KG1 (cell line): ENCODE results near the gene SURF6.
"Not testable (repeated sequence)": the region's sequence is repeated elsewhere in the genome, so short reads cannot be mapped to it uniquely, and the experiment has no call there.

Experiments used
- DNase-seq: peaks from one replicate; lab custom pipeline; 2025; lab: John Stamatoyannopoulos, UW

Gene SURF6

DNA sequence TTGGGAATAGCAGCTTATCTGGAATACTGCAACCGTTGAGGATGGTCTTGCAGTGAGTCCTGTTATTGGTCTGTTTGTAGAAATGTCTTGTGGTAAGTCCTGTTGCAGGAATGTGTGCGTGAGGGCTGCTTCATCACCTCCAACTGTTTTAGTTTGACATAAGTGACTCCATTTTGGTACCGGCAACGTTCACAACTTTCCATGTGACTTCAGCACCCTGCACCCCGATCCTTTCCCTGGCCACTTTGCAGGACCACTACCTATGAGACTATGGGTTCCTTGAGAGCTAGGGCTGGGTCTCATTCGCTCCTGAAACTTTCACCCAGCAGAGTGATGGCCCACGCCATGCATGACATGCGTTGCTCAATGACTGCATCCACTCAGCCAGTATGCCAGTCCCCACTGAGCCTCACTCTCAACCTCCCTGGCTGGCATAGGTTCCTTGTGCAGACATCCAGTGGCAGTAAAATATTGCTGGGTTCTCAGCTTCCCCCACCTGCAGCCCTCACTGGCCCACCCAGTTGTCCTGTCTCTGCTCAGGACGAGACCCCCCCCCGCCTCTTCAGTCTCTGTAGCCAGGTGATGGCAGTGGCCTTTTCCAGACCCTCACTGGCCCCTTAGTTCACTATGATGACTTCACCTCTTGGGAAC, 8.0 kb downstream of the SURF6 start:
- DNase-seq, result no peak

DNA sequence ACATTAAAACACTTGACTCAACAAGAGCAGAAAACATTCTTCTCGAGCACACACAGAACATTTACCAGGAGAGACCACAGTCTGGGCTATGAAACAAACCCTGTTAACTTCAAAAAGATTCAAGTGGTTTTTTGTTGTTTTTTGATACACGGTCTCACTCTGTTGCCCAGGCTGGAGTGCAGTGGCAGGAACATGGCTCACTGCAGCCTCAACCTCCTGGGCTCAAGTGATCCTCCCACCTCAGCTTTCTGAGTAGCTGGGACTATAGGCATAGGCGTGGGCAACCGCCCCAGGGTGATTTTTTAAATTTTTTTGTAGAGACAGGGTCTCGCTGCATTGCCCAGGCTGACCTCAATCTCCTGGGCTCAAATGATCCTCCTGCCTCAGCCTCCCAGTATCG, 9.0 kb downstream of the SURF6 start:
- not testable (repeated sequence) for DNase-seq

DNA sequence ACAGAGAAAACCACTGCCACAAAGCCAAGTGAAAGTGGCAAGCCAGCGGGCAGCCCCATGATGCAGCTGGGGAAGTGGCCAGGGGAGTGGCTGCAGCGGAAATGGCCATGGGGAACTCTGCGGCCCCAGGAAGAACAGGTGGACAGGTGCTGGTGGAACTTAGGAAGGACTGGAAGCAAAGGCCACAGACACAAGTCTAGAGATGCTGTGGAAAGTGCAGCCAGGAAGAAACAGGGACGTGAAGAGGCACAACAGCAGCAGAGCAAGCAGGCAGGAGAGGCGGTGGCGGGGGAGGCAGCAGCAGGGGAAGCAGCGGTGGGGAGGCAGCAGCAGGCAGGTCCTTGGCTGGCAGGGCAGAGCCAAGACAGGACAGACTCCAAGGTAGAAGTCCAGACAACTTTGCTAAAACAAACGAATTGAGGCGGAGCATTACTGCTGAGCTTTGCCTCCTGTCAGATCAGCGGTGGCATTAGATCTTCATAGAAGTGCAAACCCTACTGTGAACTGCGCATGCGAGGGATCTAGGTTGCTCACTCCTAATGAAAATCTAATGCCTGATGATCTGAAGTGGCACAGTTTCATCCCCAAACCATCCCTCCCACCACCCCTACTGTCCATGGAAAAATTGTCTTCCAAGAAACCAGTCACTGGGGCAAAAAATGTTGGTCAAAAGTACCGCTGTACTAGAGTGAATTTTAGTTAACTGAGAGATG, 11.8 kb downstream of the SURF6 start:
- DNase-seq, result no peak

DNA sequence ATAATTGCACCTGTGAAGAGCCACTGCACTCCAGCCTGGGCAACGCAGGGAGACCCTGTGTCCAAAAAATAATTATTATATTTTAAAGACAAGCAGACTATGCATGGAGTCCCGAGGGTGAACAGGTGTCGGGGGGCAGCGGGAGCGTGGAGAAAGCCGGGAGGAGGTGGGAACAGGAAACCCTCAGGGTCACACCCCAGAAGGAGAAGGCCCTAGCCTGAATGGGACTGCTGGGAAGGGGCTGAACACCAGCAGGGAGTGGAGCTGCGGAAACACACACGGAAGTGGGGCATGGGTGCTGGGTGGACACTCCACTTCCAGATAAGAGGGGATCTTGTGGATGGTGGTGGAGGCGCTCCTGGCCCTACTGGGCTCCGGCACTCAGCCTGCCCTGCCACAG, 12.8 kb downstream of the SURF6 start:
- no peak for DNase-seq

DNA sequence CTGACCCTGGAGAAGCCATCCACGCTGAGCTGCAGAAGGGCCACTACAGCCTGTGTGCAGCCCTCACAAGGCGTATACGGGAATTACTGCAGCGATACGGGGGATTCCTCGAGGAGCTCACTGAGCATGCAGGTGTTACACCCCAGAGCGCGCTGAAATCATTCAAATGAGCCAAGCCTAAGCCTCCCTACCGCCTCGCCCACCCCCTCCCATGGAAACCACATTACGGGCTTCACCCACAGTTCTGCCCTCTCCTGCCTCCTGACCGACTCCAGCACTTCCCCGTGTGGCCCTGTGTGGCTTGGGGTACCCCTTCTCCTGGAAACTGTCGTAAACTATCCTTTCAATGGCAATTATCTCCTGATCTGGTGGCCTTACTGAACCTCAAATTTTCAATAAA, 13.3 kb downstream of the SURF6 start:
- DNase-seq, result no peak

DNA sequence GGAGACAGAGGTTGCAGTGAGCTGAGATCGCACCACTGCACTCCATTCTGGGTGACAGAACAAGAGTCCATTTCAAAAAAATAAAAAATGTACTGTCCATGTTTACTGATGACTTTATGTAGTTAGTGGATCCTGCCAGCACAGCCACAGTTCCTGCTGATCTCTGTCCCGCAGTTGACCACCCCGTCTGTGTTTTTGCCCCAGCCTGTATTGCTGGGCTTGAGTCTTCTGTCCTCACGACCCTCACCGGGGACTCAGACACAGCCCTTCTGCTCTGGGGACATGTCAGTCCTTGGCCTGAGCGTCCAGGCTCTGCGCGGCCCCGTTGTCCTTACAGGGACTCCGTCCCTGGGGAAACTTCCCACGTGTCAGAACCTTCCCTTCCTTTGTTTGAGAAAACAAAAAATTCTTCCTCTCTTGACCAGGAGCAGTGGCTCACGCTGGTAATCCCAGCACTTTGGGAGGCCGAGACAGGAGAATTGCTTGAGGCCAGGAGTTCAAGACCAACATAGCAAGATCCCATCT, 14.5 kb downstream of the SURF6 start:
- no peak for DNase-seq

DNA sequence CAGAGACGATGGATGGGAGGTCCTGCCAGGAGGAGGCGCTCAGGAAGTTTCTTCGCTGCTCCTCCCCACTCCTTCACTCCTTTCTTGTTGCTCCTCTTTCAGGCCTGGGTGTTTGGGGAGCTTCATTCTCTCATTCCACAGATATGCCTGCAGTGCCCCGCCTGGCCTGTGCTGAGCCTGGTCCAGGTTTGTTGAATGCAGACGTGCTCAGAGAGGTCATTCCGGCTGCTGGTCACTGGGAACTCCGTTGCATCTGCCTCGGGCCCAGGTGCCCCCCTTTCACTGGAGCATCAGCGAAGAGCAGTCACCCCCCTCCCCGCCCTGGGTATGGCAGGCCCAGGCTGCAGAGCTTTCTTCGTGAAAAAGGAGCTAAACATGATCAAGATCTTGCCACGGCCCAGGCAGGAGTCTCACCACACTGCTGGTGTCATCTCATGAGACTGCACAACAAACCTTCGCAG, 15.5 kb downstream of the SURF6 start:
- no peak for DNase-seq

DNA sequence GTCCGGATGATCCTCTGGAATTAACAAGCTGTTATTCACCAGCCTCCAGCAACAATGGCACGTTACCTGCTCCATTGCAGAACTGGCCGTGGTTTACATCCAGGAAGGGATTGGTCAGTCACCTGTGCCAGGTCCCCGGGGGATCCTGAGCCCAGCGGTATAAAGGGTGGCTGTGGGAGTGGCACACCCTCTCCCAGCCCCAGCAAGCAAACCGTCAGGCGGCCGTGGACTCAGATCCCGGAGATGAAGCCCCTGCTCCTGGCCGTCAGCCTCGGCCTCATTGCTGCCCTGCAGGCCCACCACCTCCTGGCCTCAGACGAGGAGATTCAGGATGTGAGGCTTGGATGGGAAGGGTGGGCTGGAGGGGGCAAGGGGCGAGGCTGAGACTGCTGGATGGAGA, 18.4 kb downstream of the SURF6 start:
- not testable (repeated sequence) for DNase-seq

DNA sequence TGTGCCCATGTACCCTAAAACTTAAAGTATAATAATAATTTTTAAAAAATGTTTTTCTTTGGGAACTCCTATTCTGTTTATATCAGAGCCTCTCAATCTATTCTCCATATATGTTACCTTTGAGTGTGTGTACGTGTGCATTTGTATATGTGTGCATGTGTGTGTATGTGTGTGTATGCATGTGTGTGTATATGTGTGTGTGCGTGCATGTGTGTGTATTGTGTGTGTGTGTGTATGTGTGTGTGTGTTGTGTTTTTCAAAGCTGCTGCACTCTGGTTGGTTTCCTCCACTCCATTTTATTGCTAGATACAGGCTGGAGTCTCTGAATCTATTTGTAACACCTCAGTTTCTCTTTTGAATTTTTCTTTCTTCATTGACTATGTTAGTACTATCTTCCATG, 20.0 kb downstream of the SURF6 start:
- DNase-seq, result no peak

DNA sequence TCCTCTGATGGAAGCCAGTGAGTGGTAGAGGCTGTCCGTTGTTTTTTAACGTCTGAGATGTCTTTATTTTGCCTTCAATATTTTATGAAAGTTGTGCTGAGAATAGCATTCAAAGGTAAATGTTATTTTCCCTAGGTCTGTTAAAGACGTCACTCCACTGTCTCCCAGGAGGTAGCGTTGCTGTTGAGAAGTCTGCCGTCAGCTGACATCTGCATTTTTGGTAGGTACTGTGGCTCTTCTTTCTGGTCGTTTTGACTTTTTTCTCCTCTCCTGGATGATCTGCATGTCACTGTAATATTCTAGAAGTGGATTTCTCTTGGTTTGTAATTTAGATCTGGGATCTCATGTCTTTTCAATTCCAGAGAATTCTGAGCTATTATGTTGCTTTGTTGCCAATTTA, 26.4 kb downstream of the SURF6 start:
- no peak for DNase-seq

DNA sequence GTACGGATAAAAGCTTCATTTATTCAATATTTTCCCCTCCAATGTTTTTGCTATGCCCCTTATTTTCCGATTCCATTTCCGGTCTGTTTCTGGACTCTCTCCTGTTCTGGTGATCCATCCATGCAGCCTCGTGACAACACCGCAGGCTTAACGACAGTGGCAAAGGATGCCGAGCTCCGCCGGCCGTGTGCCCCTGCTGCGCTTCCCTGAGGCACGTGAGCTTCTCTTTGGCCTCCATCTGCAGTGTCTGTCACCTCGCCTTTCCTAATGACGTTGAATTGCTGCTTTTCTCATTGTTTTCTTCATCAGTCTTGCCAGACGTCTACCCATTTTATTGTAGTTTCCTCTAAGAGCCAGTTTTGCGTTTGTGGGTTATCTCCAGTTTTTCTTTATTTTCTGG, 28.7 kb downstream of the SURF6 start:
- no peak for DNase-seq

DNA sequence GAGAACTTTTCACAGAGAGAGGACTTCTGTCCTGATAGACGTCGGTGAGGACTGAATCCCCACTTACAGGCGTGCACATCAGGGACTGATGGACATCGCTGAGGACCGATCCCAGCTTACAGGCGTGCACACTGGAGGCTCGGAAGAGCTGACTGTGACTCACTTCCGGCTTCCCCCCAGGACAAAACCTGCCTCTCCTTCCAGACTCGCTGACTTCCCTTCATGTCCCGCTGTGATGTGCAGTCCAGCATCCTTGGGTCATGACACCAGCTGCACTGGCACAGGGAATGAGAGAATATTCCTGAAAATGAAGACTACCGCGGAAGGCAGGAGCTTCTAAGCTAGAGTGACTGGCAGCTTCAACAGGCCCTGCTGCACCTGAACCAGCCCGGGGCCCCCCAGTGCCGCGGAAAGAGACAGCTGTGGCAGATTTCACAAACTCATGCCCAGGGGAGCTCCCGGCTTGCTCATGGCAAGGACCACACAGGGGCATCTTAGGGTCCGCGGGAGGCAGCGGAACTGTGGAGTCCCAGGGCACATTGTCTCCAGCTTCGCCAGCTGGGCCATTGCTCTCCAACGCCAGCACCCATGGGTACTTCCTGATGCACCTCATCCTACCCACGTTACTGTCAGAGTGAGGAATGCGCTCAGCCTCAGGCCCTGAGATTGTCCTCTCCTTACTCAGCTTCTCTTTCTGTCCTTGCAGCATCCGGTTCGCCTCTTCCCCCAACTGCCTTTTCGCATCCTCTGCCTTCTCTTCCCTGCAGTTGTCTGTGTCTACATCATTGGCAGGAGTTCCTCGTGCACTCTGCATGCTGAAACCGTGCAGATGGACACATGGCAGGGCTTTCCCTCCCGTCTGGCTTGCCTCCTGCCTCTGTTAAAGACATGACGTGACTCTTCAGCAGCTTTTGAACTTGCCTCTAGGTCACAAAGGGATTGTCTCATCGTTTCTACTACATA, 29.5 kb downstream of the SURF6 start:
- DNase-seq, result no peak

DNA sequence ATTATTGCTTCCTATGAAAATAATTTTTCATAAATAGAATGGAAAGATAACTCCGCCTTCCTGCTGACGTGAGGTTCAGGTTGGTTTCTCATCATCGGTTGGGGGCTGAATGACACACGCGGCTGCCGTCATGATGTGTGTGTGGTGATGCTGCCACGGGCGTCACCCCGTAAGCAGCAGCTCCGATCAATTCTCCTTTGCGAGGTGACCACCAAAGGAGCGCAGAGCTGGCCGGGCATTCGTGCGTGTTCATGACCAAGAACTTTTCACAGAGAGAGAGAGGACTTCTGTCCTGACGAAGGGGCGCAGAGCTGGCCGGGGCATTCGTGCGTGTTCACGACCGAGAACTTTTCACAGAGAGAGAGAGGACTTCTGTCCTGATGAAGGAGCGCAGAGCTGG, 30.3 kb downstream of the SURF6 start:
- no peak for DNase-seq

DNA sequence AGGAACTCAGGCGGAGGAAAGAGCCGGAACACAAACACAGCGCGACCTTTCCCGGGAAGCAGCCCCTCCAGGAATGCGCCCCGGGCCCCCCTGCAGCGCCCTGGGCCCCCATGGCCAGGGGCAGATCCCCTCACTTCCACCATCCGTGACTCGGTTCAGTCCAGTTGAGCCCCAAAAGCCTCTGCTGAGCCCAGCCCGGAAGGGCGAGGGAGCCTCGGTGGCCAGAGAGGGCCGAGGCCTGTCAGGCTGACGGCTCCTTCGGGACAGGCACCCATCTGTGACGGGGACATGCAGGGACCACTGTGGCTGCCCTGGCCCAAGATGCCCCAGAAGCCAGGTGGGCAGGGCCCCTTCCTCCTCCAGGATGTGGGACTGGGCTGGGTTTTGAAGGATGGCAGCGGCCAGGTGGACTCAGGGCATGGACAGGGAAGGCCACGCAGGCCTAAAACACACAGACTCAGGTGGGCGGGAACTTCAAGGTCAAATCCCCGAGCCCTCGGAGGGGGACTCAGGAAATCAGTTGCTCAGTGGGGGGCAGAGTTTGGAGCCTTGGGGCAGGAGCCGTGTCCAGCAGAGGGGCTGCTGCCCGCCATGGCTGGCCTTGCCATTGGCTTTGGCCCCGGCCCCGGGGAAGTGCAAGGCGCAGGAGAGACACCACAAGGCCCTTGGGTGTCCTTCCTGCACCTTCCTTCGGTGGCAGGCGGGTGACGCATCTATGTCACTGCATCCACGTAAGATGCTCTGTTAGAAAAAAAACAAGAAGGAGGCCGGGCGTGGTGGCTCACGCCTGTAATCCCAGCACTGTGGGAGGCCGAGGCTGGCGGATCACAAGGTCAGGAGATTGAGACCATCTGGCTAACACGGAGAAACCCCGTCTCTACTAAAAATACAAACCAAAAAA, 31.3 kb downstream of the SURF6 start:
- no peak for DNase-seq

DNA sequence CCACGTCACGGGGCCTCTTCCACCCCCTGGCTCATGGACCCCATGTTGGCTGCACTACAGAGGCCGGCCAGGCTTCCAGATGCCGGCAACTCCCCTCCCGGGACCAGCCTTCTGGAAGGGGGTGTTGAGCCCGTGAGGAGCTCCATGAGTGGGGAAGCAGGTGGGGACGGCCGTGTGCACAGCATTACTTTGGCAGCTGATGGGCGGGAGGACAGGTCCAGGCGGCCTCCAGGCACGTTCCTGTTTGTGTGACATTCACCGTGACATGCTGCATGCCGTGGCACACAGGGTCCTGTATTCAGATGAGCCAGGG, 31.9 kb downstream of the SURF6 start:
- DNase-seq, result no peak

DNA sequence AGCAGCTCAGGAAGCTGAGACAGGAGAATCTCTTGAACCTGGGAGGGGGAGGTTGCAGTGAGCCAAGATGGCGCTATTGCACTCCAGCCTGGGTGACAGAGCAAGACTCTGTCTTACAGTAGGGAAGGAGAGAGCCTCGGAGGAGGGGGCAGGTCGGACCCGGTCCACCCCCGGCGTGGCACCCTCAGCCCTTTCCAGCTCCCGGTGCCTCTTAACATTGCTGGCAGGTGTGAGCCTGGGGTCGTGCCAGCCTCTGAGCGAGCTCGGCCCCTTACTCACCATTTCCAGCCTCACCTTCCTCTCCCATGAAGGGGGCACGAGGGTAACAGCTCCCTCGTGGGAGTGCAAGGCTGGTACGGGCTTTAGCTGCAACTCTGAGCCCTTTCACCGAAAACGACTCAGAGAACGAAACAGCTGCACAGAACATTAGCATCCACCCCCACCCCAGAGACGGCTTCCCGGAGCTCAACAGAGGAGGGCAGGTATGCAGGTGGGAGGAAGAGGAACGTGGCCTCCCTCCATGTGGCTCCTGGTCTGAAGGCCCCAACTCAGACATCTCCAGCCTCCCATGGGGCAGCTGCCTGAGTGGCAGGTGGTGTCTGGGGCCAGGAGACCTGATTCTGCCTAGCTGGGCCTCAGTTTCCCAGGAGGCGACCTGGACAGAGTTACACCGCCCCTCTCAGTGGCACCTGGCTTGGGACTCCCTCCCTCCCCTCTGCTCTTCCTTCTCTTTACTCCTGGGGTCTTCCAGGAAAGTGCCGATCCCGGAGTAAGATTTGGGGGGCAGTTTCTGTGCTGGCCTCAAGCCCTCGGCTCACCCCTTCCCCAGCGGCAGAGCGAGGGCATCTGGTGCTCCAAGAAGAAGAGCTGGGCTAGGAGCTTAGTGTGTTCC, 32.5 kb downstream of the SURF6 start:
- DNase-seq, result no peak

DNA sequence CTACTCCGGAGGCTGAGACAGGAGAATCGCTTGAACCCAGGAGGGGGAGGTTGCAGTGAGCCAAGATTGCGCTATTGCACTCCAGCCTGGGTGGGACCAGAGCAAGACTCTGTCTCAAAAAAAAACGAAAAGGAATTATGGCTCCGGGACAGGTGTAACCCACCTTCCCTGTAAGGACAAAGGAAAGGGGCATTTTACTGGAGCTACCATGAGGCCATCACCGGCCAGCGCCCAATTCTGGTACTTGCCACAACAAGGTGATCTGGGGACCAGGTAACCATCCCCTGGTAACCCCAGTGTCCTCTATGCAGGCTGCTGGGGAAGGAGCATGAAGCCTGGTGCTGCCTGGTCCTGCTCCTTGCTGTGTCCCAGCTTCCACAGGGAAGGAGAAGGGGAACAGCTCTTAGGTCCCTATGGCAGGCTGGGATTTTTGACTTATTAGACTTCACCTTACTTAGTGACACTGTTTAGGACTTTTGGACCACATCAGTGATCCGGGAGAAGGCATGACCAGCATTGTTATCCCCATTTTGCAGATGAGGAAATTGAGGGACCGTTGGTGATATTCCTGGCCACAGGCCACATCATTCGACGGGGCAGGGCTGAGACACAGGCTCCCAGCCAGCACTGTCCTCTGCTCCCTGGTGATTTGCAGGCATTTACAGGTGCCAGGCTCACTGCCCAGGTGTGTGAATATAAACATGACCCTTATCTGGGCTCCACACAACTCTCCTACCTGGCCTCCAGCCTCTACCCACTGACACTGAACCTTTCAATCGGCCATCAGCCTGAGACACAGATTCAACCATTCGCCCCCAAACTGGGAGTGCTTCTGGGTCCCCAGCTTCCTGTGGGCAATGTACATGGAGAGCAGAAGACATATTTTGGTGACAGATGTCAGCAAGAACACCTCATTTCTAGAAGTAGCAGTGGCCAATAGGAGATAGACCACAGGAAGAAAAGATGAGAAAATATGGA, 34.4 kb downstream of the SURF6 start:
- DNase-seq, result no peak

DNA sequence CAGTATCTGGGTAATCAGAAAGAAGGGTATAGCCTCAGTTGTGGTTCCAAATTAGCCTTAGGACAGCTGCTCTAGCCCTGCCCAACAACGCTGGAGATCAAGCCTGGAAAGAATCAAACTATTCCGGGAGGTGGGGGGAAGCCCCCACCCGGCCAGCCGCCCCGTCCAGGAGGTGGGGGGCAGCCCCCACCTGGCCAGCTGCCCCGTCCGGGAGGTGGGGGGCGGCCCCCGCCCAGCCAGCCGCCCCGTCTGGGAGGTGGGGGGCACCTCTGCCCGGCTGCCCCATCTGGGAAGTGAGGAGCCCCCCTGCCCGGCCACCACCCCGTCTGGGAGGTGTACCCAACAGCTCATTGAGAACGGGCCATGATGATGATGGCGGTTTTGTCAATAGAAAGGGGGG, 36.0 kb downstream of the SURF6 start:
- not testable (repeated sequence) for DNase-seq

DNA sequence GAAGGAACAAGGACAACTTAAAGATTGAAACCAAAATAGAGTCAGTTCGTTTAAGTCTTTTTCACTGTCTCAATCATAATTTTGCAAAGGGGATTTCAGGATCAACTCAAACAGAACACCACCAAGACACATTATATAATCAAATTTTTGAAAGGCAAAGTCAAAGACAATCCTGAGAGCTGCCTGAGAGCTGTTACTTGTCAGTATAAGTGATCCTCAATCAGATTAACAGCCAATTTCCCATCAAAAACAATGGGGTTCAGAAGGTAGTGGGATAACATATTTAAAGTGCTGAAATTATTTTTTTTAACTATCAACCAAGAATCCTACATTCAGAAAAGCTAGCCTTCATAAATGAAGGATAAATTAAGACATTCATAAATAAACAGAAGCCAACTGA, 41.7 kb downstream of the SURF6 start:
- DNase-seq, result no peak
